H9 (cell line): Measurements from ENCODE around the gene COTL1. TPM values are rescaled to one million over a fixed set of nuclear protein-coding genes. Genes with fewer than 3 reads are reported as not detected.

Experiments
- DNase-seq: peaks from one replicate; pipeline ENCODE4 v3.0.0-alpha.2; 2017
- H2AFZ ChIP-seq: one replicate; pipeline ENCODE4 v1.6.1; 2013; ENCODE audit warnings: mild to moderate bottlenecking, low read length, control low read depth, moderate library complexity
- H2AK5ac ChIP-seq: 2 replicates; pipeline ENCODE4 v1.6.1; 2013; ENCODE audit warnings: low read length, control low read depth, mixed read lengths; ENCODE audit not compliant: insufficient read length
- H2BK120ac ChIP-seq: one replicate; pipeline ENCODE4 v1.6.1; 2013; ENCODE audit warnings: low read depth, mild to moderate bottlenecking, low read length, control low read depth, inconsistent platforms; ENCODE audit not compliant: poor library complexity, severe bottlenecking
- H2BK12ac ChIP-seq: 2 replicates; pipeline ENCODE4 v1.6.1; 2013; ENCODE audit warnings: low read length, control low read depth, mixed read lengths, low read depth; ENCODE audit not compliant: insufficient read length
- H2BK15ac ChIP-seq: 2 replicates; pipeline ENCODE4 v1.6.1; 2013; ENCODE audit warnings: low read depth, low read length, control low read depth
- H2BK20ac ChIP-seq: one replicate; pipeline ENCODE4 v1.6.1; 2013; ENCODE audit warnings: low read depth, mild to moderate bottlenecking, low read length, control low read depth, inconsistent platforms; ENCODE audit not compliant: poor library complexity, severe bottlenecking
- H2BK5ac ChIP-seq: 2 replicates; pipeline ENCODE4 v1.6.1; 2013; ENCODE audit warnings: low read length, control low read depth, mixed read lengths; ENCODE audit not compliant: insufficient read length
- H3K14ac ChIP-seq: 2 replicates; pipeline ENCODE4 v1.6.1; 2013; ENCODE audit warnings: low read length, control low read depth; ENCODE audit not compliant: insufficient read depth
- H3K18ac ChIP-seq: 2 replicates; pipeline ENCODE4 v1.6.1; 2013; ENCODE audit warnings: low read depth, mild to moderate bottlenecking, mixed read lengths, low read length, control low read depth; ENCODE audit not compliant: insufficient read length
- H3K23ac ChIP-seq: 2 replicates; pipeline ENCODE4 v1.6.1; 2013; ENCODE audit warnings: low read length, control low read depth, mixed read lengths, low read depth; ENCODE audit not compliant: insufficient read length
- H3K23me2 ChIP-seq: 2 replicates; pipeline ENCODE4 v1.6.1; 2013; ENCODE audit warnings: low read depth, mild to moderate bottlenecking, mixed read lengths, low read length, control low read depth; ENCODE audit not compliant: insufficient read length, poor library complexity, severe bottlenecking
- H3K27ac ChIP-seq: 2 replicates; pipeline ENCODE4 v1.5.1; 2013; ENCODE audit warnings: low read length, control low read depth, mixed read lengths, low read depth; ENCODE audit not compliant: insufficient read length
- H3K27me3 ChIP-seq: 2 replicates; pipeline ENCODE4 v1.6.1; 2013; ENCODE audit warnings: low read length, control low read depth, inconsistent platforms; ENCODE audit not compliant: insufficient read depth
- H3K4ac ChIP-seq: 2 replicates; pipeline ENCODE4 v1.6.1; 2013; ENCODE audit warnings: low read depth, mild to moderate bottlenecking, control low read depth, inconsistent platforms, low read length, moderate library complexity
- H3K4me1 ChIP-seq: 2 replicates; pipeline ENCODE4 v1.6.1; 2013; ENCODE audit warnings: low read length, control low read depth, inconsistent platforms; ENCODE audit not compliant: insufficient read depth
- H3K4me2 ChIP-seq: 2 replicates; pipeline ENCODE4 v1.6.1; 2013; ENCODE audit warnings: low read length, control low read depth, mixed read lengths; ENCODE audit not compliant: insufficient read length, insufficient read depth
- H3K56ac ChIP-seq: 2 replicates; pipeline ENCODE4 v1.6.1; 2013; ENCODE audit warnings: low read depth, mild to moderate bottlenecking, mixed read lengths, low read length, control low read depth; ENCODE audit not compliant: insufficient read length
- H3K79me1 ChIP-seq: 2 replicates; pipeline ENCODE4 v1.6.1; 2013; ENCODE audit warnings: low read depth, mild to moderate bottlenecking, moderate library complexity, low read length, control low read depth, inconsistent platforms; ENCODE audit not compliant: insufficient read depth, poor library complexity, severe bottlenecking
- H3K79me2 ChIP-seq: 2 replicates; pipeline ENCODE4 v1.6.1; 2013; ENCODE audit warnings: low read length, control low read depth, inconsistent platforms; ENCODE audit not compliant: insufficient read depth
- H3K9ac ChIP-seq: 2 replicates; pipeline ENCODE4 v1.6.1; 2013; ENCODE audit warnings: low read length, control low read depth, mixed read lengths; ENCODE audit not compliant: insufficient read length; ENCODE audit errors: extremely low read depth
- H3K9me3 ChIP-seq: one replicate; pipeline ENCODE4 v1.6.1; 2013; ENCODE audit warnings: low read depth, low read length, inconsistent platforms; ENCODE audit not compliant: control insufficient read depth
- H3T11ph ChIP-seq: one replicate; pipeline ENCODE4 v1.6.1; 2013; ENCODE audit warnings: mild to moderate bottlenecking, low read length, control low read depth, inconsistent platforms
- H4K20me1 ChIP-seq: one replicate; pipeline ENCODE4 v1.6.1; 2013; ENCODE audit not compliant: control insufficient read depth, insufficient read length, insufficient read depth
- H4K5ac ChIP-seq: 2 replicates; pipeline ENCODE4 v1.6.1; 2013; ENCODE audit warnings: low read depth, mild to moderate bottlenecking, mixed read lengths, low read length, control low read depth; ENCODE audit not compliant: insufficient read length
- H4K8ac ChIP-seq: replicated peaks from 2 replicates; pipeline ENCODE4 v1.6.1; 2013; ENCODE audit warnings: low read length, control low read depth, mixed read lengths, low read depth; ENCODE audit not compliant: insufficient read length
- H4K91ac ChIP-seq: 2 replicates; pipeline ENCODE4 v1.6.1; 2013; ENCODE audit warnings: low read depth, mild to moderate bottlenecking, moderate library complexity, mixed read lengths, low read length, control low read depth; ENCODE audit not compliant: insufficient read length
- H3K27ac Mint-ChIP-seq, 3 experiments: 2 replicates in 2 of 3; 3 replicates in 1 of 3; pipeline ENCODE4 v1.8.0; 2020 to 2021; ENCODE audit warnings: mixed read lengths in 3 of 3, mild to moderate bottlenecking in 1 of 3, moderate library complexity in 1 of 3
- H3K27me3 Mint-ChIP-seq: 2 replicates; pipeline ENCODE4 v1.8.0; 2021; ENCODE audit warnings: low read depth, mild to moderate bottlenecking, moderate library complexity, mixed read lengths
- H3K36me3 Mint-ChIP-seq, 3 experiments: 2 replicates in 2 of 3; 3 replicates in 1 of 3; pipeline ENCODE4 v1.8.0; 2020 to 2021; ENCODE audit warnings: low read depth in 3 of 3, mixed read lengths in 3 of 3; ENCODE audit not compliant: insufficient read depth in 1 of 3
- H3K4me1 Mint-ChIP-seq, 2 experiments: 2 replicates each; pipeline ENCODE4 v1.8.0; 2020; ENCODE audit warnings: mixed read lengths in 2 of 2
- H3K4me3 Mint-ChIP-seq, 2 experiments: 2 replicates in 1 of 2; 3 replicates in 1 of 2; pipeline ENCODE4 v1.8.0; 2020 to 2021; ENCODE audit warnings: mild to moderate bottlenecking in 2 of 2, mixed read lengths in 2 of 2, moderate library complexity in 1 of 2
- H3K9me3 Mint-ChIP-seq, 2 experiments: 2 replicates in 1 of 2; 3 replicates in 1 of 2; pipeline ENCODE4 v1.8.0; 2020; ENCODE audit warnings: mild to moderate bottlenecking in 2 of 2, mixed read lengths in 2 of 2, moderate library complexity in 1 of 2
- WGBS: extraction: QIAGEN DNeasy Blood & Tissue Kit; methylation state at CpG from one replicate; pipeline ENCODE4 v1.1.7; 2013; ENCODE audit warnings: missing lambda C conversion rate, low lambda C conversion rate, mixed read lengths; ENCODE audit not compliant: insufficient read length; ENCODE audit errors: extremely low coverage; 5-methylcytosine and 5-hydroxymethylcytosine counted together
- total RNA-seq: library from RNA; stranded (reverse); gene quantifications from 2 replicates; pipeline ENCODE4 v1.2.1, GENCODE V29; 2021
- TF ChIP-seq, protein P1 (sequence below): fragments of 200-600 bp; sonication (generic); conservative IDR thresholded peaks from 3 replicates; pipeline ENCODE4 v1.8.0; 2021; ENCODE audit warnings: antibody characterized with exemption, mild to moderate bottlenecking

COTL1 gene
- total RNA-seq, 1 experiment from 2014 or later = 81.4 TPM

DNA sequence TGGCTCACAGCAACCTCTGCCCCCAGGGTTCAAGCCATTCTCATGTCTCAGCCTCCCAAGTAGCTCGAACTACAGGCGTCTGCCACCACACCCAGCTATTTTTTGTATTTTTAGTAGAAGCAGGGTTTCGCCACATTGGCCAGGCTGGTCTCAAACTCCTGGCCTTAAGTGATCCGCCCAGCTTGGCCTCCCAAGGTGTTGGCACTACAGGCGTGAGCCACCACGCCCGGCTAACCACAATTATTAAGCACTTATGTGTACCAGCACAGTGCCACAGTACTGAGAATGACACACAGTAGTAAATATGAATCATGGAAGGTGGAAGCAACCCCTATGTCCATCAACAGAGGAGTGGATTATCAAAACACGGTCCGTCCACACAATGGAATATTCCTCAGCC, 49.8 kb downstream of the COTL1 start:
- H3K9me3 Mint-ChIP-seq = peaks cover 9 to 10% of the 10 kb centered on the region in 2 experiments
- H4K5ac ChIP-seq = no peak overlapping the region
- H3K79me1 ChIP-seq = no peaks in the 10 kb centered on the region
- H3K36me3 Mint-ChIP-seq = peaks cover 27 to 36% (median 31%) of the 10 kb centered on the region in 3 experiments
- no peak overlapping the region for H2AFZ ChIP-seq
- no peak overlapping the region for H2BK20ac ChIP-seq
- no peak overlapping the region for H2BK12ac ChIP-seq
- TF ChIP-seq, protein P1, sequence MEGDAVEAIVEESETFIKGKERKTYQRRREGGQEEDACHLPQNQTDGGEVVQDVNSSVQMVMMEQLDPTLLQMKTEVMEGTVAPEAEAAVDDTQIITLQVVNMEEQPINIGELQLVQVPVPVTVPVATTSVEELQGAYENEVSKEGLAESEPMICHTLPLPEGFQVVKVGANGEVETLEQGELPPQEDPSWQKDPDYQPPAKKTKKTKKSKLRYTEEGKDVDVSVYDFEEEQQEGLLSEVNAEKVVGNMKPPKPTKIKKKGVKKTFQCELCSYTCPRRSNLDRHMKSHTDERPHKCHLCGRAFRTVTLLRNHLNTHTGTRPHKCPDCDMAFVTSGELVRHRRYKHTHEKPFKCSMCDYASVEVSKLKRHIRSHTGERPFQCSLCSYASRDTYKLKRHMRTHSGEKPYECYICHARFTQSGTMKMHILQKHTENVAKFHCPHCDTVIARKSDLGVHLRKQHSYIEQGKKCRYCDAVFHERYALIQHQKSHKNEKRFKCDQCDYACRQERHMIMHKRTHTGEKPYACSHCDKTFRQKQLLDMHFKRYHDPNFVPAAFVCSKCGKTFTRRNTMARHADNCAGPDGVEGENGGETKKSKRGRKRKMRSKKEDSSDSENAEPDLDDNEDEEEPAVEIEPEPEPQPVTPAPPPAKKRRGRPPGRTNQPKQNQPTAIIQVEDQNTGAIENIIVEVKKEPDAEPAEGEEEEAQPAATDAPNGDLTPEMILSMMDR = no peak
- no peak overlapping the region for H3K23ac ChIP-seq
- H3K27me3 ChIP-seq = no peaks in the 10 kb centered on the region
- H4K91ac ChIP-seq = no peak overlapping the region
- peaks cover 26 to 27% of the 10 kb centered on the region in 2 experiments for H3K4me1 Mint-ChIP-seq
- no peak overlapping the region for H3K18ac ChIP-seq
- H4K8ac ChIP-seq = no peak overlapping the region
- H2BK120ac ChIP-seq = no peak overlapping the region
- DNase-seq = no peak
- no peaks in the 10 kb centered on the region for H3K9me3 ChIP-seq
- H3K4me2 ChIP-seq = no peak overlapping the region
- no peak overlapping the region for H2BK5ac ChIP-seq
- H3K4me3 Mint-ChIP-seq = no peak overlapping the region
- H3K79me2 ChIP-seq = no peaks in the 10 kb centered on the region
- no peak overlapping the region for H3K9ac ChIP-seq
- H3K4ac ChIP-seq = no peak overlapping the region
- H3K23me2 ChIP-seq = no peaks in the 10 kb centered on the region
- no peak overlapping the region for H3K56ac ChIP-seq
- H2BK15ac ChIP-seq = no peak overlapping the region
- no peak overlapping the region for H2AK5ac ChIP-seq
- H3K4me1 ChIP-seq = peaks cover 13% of the 10 kb centered on the region; the same call in 1 of the 2 replicates
- no peaks in the 10 kb centered on the region for H4K20me1 ChIP-seq
- no peak overlapping the region for H3K27ac Mint-ChIP-seq
- H3K27ac ChIP-seq = no peak overlapping the region
- no CpG with 5 or more reads among the region's 9 CpGs for WGBS
- H3T11ph ChIP-seq = no peak overlapping the region
- no peak overlapping the region for H3K14ac ChIP-seq
- no peaks in the 10 kb centered on the region for H3K27me3 Mint-ChIP-seq
